A673 (cell line): Measurements from ENCODE around the gene TMEM255B.

Experiments
- CTCF ChIP-seq: fragments of 300-800, 200-600 bp; sonication (generic); conservative IDR thresholded peaks from 2 replicates; pipeline ENCODE4 v1.5.1; 2017; ENCODE audit warnings: low read depth, mild to moderate bottlenecking, antibody characterized with exemption, low read length, moderate library complexity, mixed read lengths
- EZH2 ChIP-seq: fragments of 200-600 bp; sonication (generic); IDR thresholded peaks from 2 replicates; pipeline ENCODE4 v1.6.1; 2017; ENCODE audit warnings: borderline replicate concordance, low read depth, mild to moderate bottlenecking, mixed read lengths, antibody characterized with exemption, low read length; ENCODE audit not compliant: poor library complexity, severe bottlenecking

GRCh38 chr13:113740661-113741060, 18.4 kb upstream of the TMEM255B start:
- TF ChIP-seq CTCF (no peak), EZH2 (no peak)
